Sigmoid colon (tissue), 7 donors: Measurements from ENCODE around the gene MORC2. TPM values are rescaled to one million over a fixed set of nuclear protein-coding genes. Genes with fewer than 3 reads are reported as not detected.

Experiments used
- DNase-seq: peaks from one replicate; pipeline ENCODE4 v3.0.0-alpha.2; 2019
- H3K27ac ChIP-seq, 4 donors: fragments of 200-600 bp; sonication (generic); one replicate each; pipeline ENCODE4 v1.5.1; 2016 to 2019; ENCODE audit warnings: mild to moderate bottlenecking in 1 of 4
- H3K27me3 ChIP-seq, 3 donors: fragments of 200-600 bp; sonication (generic); one replicate each; pipeline ENCODE4 v1.5.1; 2019; ENCODE audit warnings: mild to moderate bottlenecking in 1 of 3
- H3K36me3 ChIP-seq, 4 donors: fragments of 200-600 bp; sonication (generic); one replicate each; pipeline ENCODE4 v1.5.1; 2016 to 2019
- H3K4me1 ChIP-seq, 4 donors: fragments of 200-600 bp; sonication (generic); one replicate each; pipeline ENCODE4 v1.5.1; 2017 to 2019
- H3K4me3 ChIP-seq, 4 donors: fragments of 200-600 bp; sonication (generic); one replicate each; pipeline ENCODE4 v1.5.1; 2017 to 2019; ENCODE audit warnings: mild to moderate bottlenecking in 2 of 4, moderate library complexity in 1 of 4
- H3K9me3 ChIP-seq, 4 donors: fragments of 200-600 bp in 3 of 4; sonication (generic) in 3 of 4; one replicate each; pipeline versions ENCODE4 v1.5.1 to v1.6.1; 2013 to 2019
- EP300 ChIP-seq, 4 donors: sonication (generic); formaldehyde crosslinking; IDR thresholded peaks; one replicate each; pipeline ENCODE4 v1.6.1; 2017; ENCODE audit warnings: antibody characterized with exemption in 4 of 4
- POLR2A ChIP-seq, 2 donors: fragments of 450-650 bp; IDR thresholded peaks; one replicate each; pipeline ENCODE4 v1.6.1; 2016; ENCODE audit warnings: antibody characterized with exemption in 2 of 2, mild to moderate bottlenecking in 2 of 2, moderate library complexity in 2 of 2
- POLR2AphosphoS5 ChIP-seq, 4 donors: sonication (generic); formaldehyde crosslinking; IDR thresholded peaks; one replicate each; pipeline ENCODE4 v1.6.1; 2017; ENCODE audit warnings: antibody characterized with exemption in 4 of 4
- WGBS, 2 donors: extraction: QIAGEN DNeasy Blood & Tissue Kit; methylation state at CpG; one replicate each; pipeline ENCODE4 v1.1.7; 2013; 5-methylcytosine and 5-hydroxymethylcytosine counted together
- intact Hi-C: fragments of 100-400 bp; cut with DNase I; formaldehyde crosslinking; loops from one replicate; pipeline ENCODE4 v1.15.1; 2023
- polyA plus RNA-seq, 3 donors: library from polyadenylated mRNA; stranded (reverse); fragments of 200-250 nt; gene quantifications; one replicate each; pipeline ENCODE4 v1.2.3, GENCODE V29; 2013
- total RNA-seq, 4 donors: library from RNA; depleted of rRNA; stranded (reverse); fragments of >200 nt; gene quantifications; one replicate each; pipeline ENCODE4 v1.1.0, GENCODE V29; 2016
- TF ChIP-seq, protein P1 (sequence below), 4 experiments: fragments of 450-650 bp in 3 of 4; fragments of 200-600 bp in 1 of 4; IDR thresholded peaks; one replicate each; pipeline ENCODE4 v1.5.1; 2016 to 2019; ENCODE audit warnings: antibody characterized with exemption in 4 of 4, mild to moderate bottlenecking in 3 of 4, moderate library complexity in 2 of 4
- donor health status: healthy with polysubstance abuse.
- donor health status: Bipolar disorder and iron deficiency.
- donor health status: healthy.

Gene MORC2
- total and polyA plus RNA-seq, 7 donors: 4.6 to 42.1 (median 15.0) TPM

DNA sequence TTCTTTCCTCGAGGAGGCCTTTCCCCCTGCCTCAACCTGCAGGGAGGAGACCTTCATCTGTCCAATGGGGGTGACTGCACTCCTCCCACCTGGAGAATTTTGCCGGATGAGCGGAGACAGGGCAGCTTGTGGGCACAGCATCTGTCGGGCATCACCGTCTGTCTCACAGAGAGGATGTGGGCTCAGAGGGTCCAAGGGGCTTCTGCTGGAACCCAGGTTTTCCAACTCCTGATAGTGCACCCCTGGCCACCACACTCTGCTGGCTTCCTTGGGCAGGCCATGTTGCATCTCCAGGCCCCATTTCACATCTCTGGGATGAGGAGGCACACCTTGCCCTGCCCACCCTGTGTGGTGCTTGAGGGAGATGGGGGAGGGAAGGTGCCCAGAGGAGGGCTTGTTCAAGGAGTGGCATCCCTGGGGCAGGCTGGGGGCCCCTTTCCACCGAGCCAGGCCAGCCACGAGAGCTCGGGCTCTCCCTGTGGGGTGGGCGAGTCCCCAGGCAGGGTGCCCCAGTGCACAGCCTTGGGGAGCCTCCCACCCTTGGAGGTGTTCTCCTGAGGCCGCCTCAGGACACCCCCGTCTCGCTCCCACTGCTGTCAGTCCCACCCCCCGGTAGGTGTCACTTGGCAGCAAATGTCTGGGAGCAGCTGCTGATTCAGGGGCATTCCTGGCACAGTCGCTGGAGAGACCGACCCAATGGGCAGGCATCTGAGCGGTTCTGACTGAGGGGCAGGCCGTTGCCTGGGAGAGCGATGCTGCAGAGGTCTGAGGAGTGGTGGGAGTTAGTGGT lies 84.2 kb downstream of the MORC2 start:
- intact Hi-C loops: no loop called here
- H3K4me1 ChIP-seq: no peaks in the 10 kb centered on the region
- 92% methylated on average over 18 of the region's 18 CpGs for WGBS, 2 donors
- H3K9me3 ChIP-seq: no peaks in the 10 kb centered on the region
- H3K4me3 ChIP-seq: no peak overlapping the region
- peak; percentile 34 for DNase-seq
- H3K27ac ChIP-seq: no peak overlapping the region
- TF ChIP-seq EP300 (IDR thresholded peaks at IDR 0.05) (no peak), POLR2AphosphoS5 (IDR thresholded peaks at IDR 0.05) (no peak), POLR2A (IDR thresholded peaks at IDR 0.05) (no peak)
- TF ChIP-seq, protein P1, sequence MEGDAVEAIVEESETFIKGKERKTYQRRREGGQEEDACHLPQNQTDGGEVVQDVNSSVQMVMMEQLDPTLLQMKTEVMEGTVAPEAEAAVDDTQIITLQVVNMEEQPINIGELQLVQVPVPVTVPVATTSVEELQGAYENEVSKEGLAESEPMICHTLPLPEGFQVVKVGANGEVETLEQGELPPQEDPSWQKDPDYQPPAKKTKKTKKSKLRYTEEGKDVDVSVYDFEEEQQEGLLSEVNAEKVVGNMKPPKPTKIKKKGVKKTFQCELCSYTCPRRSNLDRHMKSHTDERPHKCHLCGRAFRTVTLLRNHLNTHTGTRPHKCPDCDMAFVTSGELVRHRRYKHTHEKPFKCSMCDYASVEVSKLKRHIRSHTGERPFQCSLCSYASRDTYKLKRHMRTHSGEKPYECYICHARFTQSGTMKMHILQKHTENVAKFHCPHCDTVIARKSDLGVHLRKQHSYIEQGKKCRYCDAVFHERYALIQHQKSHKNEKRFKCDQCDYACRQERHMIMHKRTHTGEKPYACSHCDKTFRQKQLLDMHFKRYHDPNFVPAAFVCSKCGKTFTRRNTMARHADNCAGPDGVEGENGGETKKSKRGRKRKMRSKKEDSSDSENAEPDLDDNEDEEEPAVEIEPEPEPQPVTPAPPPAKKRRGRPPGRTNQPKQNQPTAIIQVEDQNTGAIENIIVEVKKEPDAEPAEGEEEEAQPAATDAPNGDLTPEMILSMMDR (IDR thresholded peaks at IDR 0.05): no peak
- peaks cover 0 to 4% (median 0%) of the 10 kb centered on the region in 4 donors for H3K36me3 ChIP-seq
- no peaks in the 10 kb centered on the region for H3K27me3 ChIP-seq

DNA sequence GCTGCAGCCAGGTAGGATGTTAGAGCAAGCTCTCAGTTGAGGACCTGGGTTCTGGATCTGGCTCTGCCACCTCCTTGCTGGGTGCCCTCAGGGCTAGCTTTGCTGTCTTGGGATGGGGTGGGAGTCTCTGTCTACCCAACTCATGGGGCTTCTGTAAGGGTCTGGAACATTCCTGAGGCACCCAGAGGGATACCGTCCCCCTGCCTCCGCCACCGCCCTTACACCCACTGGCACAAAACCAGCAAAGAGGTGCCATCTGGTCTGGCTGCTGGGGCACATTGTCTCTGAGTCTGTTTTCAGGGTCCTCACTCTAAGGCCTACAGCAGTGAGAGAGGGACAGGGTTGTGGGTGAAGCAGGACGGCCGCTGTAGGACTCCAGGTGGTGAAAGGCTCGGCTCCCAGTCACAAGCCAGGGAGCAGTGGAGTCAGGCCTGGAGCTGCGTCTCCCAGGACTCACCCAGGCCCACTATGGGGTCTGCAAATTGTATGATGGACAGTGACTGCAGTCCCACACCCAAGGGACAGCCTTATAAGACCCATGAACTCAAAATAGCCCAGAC lies 84.9 kb downstream of the MORC2 start:
- intact Hi-C loops: no loop called here
- 94 to 96% methylated on average over 7 of the region's 7 CpGs for WGBS, 2 donors
- DNase-seq: no peak

GRCh38 chr22:30882974-30883533 lies 85.5 kb downstream of the MORC2 start:
- Histone ChIP-seq H3K4me1 (no peaks in the 10 kb centered on the region), H3K9me3 (no peaks in the 10 kb centered on the region), H3K27ac (no peak overlapping the region), H3K4me3 (no peak overlapping the region), H3K27me3 (no peaks in the 10 kb centered on the region), H3K36me3 (no peaks in the 10 kb centered on the region)
- 93 to 95% methylated on average over 4 of the region's 4 CpGs for WGBS, 2 donors
- intact Hi-C loops: no loop called here
- no peak for TF ChIP-seq EP300 (IDR thresholded peaks at IDR 0.05)
- TF ChIP-seq, protein P1 (IDR thresholded peaks at IDR 0.05): no peak
- no peak for TF ChIP-seq POLR2AphosphoS5 (IDR thresholded peaks at IDR 0.05)
- TF ChIP-seq POLR2A (IDR thresholded peaks at IDR 0.05): no peak
- DNase-seq: no peak

More for the DNA sequence above, 84.9 kb downstream of the MORC2 start:
- H3K27ac ChIP-seq: no peak overlapping the region
- no peaks in the 10 kb centered on the region for H3K36me3 ChIP-seq
- H3K27me3 ChIP-seq: no peaks in the 10 kb centered on the region
- H3K4me3 ChIP-seq: no peak overlapping the region
- no peaks in the 10 kb centered on the region for H3K4me1 ChIP-seq
- TF ChIP-seq, protein P1 (IDR thresholded peaks at IDR 0.05): no peak
- TF ChIP-seq POLR2AphosphoS5 (IDR thresholded peaks at IDR 0.05): no peak
- TF ChIP-seq POLR2A (IDR thresholded peaks at IDR 0.05): no peak
- no peak for TF ChIP-seq EP300 (IDR thresholded peaks at IDR 0.05)
- no peaks in the 10 kb centered on the region for H3K9me3 ChIP-seq

DNA sequence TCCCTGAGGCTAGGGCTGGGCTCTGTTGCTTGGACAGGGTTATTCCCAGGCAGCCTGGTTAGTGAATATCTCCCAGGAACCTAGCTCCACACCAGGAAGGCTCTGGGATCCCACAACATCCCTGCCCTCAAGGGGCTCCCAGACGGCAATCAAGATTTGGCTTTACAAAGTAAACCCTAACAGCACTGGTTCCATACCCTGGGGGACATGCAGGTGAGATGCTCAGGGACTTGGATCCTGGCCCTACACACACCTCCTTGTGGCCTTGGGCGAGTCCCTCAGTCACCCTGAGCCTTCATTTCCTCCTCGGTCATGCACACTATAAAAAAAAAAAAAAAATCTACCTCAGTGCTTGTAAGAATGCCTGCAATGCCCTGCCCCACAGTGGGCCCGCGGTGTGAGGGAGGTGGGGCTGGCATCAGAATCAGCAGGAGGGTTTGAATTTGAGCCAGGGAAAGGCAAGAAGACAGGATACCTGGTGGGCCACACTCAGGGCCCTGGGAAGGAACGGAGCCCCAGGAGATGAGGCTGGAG lies 86.3 kb downstream of the MORC2 start:
- WGBS, 2 donors: 43 to 79% methylated on average over 6 of the region's 6 CpGs
- TF ChIP-seq EP300 (IDR thresholded peaks at IDR 0.05) (no peak), POLR2AphosphoS5 (IDR thresholded peaks at IDR 0.05) (no peak), POLR2A (IDR thresholded peaks at IDR 0.05) (no peak)
- TF ChIP-seq, protein P1 (IDR thresholded peaks at IDR 0.05): no peak
- no peaks in the 10 kb centered on the region for H3K36me3 ChIP-seq
- H3K4me1 ChIP-seq: no peaks in the 10 kb centered on the region
- H3K4me3 ChIP-seq: no peak overlapping the region
- no peak for DNase-seq
- no peaks in the 10 kb centered on the region for H3K27me3 ChIP-seq
- intact Hi-C loops: no loop called here
- H3K9me3 ChIP-seq: no peaks in the 10 kb centered on the region
- H3K27ac ChIP-seq: no peak overlapping the region
